HG03039 (cell line): ENCODE data around the gene SMOC2.
"Not testable (repeated sequence)": the region's sequence is repeated elsewhere in the genome, so short reads cannot be mapped to it uniquely, and the experiment has no call there.

Source experiments
- ATAC-seq: cut with Tn5 transposase; IDR thresholded peaks from one replicate; pipeline ENCODE4 v1.9.1; 2021; ENCODE audit warnings: mild to moderate bottlenecking, moderate library complexity; ENCODE audit not compliant: unreplicated experiment

The SMOC2 gene

DNA sequence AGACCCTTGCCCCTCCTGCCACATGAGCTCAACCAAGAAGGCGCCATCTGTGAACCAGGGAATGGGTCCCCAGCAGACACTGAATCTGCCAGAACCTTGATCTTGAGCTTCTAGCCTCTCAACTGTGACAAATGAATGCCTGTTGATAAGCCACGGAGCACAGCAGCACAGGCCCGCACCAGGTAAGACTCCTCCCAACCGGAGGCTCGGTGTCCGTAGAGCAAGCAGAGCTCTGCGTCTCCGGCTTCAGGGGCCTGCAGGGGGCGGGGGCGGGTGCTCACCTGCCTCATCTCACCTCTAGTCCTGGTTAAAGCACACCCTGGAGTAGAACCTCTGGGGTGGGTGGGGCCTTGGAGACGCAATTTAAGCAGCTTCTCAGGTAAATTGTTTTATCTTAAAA is 122.7 kb downstream of the SMOC2 start:
- no peak for ATAC-seq

DNA sequence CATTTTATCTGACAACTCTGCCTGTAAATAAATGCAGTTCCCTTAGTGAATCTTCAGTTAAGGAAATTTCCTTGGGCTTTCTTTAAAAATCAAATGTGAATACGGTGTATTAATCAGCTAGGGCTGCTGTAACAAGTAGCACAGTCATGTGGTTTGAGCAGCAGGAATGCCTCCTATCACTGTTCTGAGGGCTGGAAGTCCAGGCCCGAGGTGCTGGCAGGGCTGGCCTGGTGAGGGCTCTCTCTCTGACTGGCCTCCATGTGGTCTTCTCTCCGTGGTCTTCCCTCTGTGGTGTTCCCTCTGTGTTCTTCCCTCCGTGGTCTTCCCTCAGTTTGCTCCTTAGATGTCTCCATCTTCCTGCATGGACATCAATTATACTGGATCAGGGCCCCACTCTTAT is 124.1 kb downstream of the SMOC2 start:
- no peak for ATAC-seq

DNA sequence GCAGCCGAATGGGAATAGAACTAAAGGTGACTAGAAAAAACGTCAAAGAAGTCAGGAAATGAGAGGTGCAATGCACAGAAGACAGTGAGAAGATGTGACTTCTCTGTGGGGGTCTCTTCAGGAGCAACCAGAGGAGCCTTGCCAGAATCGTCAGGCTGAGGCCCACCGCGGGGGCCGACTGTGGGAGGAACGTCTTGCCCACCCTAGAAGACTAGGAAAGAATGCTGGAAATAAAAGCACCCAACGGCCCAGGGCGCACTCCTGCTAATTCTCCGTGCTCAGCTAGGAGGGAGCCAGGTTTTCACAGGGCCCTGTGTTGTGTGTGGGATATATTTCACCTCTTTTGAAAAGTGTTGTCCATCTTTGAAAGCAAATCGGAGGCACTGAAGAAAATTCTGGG is 129.2 kb downstream of the SMOC2 start:
- ATAC-seq = no peak

DNA sequence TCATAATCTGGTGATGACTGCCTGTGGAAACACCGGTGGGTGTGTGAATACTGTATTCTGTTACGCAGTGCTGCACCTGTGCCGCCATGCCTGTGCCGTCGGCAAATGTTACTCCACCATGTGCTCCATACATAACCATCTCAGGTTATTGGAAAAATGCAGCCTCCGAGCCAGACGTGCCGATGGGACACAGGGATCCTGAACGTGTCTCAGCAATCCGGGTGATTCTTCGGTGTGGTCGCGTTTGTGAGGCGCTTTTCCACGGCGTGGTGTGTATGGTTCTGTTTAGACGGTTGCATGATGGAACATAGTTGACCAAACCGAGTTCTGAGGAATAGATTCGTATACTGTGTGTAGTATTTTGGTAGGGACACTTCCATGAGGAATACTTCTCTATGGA is 130.3 kb downstream of the SMOC2 start:
- ATAC-seq = no peak

DNA sequence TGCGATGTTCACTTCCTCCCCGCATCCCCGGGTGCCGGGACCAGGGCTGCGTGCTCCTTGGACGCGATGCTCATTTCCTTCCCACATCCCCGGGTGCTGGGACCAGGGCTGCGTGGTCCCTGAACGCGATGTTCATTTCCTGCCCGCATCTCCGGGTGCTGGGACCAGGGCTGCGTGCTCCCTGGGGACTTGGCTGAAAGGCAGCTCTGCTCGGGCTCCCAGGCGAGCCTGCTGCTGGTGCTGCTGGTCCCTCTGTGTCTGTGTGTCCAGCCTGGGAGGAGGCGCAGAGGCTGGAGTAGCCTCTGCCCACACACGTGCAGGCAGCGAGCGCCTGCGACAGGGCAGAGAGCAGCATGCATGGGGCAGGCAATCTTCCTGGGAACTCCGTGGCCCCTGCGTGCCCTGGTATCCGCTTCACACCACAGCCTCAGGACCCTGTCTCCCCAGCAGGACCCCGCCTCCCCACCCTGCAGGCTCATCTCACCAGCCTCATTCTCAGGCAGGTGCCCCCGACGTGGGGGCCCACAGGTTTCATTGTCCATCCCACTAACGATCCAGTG is 132.4 kb downstream of the SMOC2 start:
- ATAC-seq = not testable (repeated sequence)

DNA sequence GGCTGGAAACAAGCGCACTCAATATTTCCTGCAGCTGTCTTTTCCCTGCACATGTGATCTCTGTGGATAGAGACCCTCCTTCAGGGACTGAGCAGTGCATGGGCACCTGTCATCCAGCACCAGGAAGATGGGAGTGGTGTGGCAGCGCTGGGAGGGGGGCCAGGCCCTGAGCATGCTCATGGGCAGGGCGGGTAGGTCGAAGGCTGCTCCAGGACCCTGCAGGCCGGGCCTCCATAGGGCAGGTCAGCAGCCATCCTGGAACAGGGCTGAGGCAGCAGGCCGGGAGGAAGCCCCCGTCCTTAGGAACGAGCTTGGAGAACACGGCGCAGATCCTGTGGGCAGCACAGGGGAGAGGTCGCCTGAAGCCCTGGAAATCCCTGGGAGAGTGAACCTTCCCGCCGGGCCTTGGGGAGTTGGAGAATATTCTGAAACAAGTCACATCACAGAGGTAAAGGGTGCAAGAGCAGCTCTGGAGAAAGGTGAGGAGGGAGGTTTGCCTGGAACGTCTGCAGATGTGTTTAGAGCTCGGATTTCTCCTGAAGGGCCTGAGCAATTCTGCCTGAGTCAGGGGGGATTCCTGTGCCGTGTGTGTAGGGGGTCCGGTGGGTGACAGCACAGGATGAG is 133.2 kb downstream of the SMOC2 start:
- ATAC-seq = no peak

DNA sequence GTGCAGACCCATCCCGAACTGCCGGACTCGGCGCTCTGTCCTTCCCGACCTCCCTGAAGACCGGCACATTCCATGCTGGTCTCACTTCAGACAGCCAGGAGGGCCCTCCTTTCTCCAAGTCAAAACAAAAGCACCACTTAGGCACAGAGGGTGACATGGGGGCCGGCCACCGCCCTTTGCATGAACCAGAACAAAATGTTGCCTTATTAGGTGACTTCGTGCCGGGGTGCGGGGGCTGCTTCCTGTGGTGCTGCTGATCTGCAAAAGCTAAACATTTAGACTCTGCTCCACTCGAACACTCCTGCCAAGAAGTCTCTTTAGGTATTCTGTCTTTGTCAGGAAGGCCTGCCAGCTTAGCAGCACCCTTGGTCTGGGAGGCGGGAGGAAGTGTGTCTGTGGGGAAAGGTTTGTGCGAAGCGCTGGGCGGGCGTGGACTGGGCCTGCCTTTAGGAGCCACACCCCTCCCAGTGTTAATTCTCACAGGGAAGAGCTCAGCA is 133.8 kb downstream of the SMOC2 start:
- ATAC-seq = no peak

DNA sequence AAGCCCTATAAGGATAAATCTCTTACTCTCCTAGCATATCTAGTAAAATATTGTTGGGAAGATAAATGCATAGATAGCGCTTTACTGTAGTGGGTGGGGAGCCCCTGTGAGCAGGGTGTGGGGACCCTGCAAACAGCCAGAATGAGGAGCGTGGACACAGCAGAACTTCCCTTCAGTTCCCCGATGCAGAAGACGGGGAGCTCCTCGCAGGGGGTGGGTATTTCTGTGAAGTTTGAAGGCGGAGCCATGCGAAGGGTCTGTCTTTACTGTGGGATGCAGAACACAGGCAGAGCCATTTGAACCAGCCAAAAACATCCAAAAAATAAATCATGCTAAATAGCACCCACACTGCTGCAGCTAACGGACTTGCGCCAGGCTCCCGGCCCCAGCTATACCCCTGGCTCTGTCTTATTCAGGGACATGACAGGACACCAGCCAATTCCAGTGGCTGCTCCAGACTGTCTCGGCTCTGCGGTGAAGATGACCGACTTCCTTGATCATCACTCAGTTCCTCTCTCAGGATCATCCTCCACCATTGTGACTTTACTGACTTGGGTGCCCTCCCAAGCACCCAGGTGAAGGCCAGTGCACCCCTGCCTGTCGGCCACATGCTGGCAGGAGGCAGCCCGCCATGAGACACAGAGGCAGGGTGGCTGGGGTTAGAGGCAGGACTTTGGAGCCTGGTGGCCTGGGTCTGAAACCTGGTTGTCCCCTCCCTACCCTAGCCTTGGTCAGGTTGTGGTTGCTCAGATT is 134.5 kb downstream of the SMOC2 start:
- ATAC-seq = no peak

DNA sequence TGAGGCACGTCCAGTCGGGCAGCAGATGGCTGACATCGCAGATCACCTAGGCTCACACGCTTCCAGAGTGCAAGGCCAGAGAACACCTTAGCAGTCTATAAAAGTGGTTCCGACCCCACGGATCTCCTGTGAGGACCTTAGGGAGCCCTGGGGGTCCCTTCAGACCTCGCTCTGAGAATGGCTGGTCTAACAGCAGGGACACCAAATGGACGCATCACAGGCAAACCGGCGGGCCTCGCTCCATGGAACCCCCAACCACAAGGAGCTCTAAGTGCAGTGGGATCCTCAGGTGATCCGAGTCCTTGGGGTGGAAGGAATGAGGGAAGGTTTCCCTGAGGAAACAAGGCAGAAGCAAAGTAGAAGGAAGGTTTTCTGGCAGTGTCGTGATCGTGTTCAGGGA is 135.4 kb downstream of the SMOC2 start:
- no peak for ATAC-seq

DNA sequence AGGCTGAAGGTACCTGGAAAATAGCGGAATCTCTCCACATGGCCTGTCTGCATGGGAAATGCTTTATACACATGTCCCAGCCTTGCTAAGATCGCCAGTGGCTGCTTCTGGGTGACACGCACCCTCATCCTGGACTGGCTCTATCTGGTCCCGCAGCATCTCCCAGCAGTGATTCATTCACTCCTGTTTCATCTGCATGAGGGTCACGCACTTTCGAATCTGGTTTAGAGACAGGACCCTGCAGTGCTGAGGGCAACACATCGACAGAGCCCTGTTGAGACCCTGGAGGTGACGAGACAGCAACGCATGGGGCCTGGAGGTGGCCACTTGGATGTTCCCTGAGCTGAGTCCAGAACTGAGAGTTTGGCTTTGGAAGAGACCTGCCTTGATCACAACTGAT is 136.5 kb downstream of the SMOC2 start:
- ATAC-seq = no peak

DNA sequence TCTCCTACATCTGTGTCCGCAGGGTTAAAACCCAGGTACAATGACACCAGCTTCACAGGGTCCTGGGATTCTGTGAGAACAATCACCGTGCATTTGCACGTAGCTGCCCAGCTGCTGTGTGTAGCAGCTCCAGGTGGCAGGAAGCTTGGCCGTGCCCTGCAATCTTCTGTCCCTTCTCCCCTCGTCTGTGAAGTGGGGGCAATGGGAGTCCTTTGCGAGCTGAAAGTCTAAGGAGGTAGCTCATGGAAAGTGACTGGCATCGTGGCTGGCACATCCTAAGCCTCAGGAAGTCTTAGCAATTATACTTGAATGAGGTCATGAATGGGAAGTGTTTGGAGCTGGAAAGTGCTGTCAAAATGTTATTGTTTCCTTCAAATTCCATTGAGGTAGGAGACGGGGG is 137.1 kb downstream of the SMOC2 start:
- ATAC-seq = no peak

DNA sequence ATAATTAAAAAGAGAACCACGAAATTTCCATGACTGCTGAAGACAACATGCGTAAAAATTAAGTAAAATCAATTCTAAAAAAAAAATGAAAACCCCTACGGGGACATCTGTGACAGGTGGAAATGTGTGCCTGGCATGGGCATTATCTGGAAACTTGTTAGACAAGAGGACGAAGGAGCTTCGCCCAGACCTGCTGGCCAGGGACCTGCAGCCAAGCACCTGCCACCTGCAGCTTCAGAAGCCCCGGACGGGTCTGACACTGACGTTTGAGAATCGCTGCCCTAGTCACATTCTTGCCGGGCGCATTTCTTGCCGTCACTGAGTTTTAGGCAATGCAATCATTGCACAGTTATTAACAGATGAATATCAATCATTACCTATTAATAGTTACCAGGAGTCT is 140.3 kb downstream of the SMOC2 start:
- ATAC-seq = no peak

DNA sequence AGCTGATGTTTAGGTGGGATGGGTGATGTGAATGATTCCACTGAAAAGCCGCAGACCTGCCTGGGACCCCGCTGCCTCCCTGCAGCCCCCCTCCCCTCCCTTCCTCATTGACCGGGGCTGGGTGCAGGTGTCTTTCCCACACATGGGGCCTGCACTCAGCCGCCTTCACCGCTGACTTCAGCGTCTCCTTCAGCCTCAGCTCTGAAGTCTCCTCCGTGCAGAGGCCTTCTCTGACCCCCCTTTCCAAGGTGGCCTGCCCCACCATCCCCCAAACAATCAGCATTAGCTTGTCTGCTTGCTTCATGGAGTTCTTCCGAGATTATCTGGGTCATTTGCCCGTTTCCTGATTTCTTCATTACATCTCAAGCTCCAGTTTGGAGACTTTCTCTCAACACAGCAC is 140.7 kb downstream of the SMOC2 start:
- ATAC-seq = no peak

DNA sequence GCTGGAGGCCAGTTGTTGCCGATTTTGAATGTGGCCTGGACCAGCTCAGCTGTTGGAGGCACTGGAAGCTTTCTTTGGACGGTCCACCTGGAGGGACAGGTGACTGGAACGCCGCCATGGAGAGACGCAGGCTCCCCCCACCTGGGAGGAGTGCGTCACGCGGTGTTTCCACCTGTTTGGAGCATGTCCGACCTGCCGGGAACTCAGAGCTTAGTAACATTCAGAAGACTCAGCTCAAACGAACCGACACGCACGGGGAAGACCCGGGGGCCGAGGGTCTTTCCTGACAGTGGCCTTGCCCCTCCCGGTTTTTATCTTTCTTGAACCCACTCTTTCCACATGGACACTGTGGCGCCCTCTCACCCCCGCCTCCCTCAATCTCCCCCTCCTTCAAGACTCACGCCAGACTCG is 141.6 kb downstream of the SMOC2 start:
- ATAC-seq = no peak

DNA sequence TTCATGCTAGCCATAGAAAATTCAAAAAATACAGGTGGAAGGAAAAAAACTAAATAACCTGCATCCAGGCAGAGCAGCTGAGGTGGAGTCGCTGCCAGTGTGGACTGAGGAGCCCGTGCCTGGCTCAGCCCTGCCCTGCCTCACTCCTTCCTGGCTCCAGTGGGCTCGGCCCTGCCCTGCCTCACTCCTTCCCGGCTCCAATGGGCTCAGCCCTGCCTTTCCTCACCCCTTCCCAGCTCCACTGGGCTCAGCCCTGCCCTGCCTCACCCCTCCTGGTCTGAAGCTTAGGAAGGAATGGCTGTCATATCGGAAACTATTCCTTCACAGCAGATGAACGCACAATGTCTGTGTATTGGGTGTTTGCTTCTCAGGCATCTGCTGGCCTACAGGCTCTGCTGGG is 142.1 kb downstream of the SMOC2 start:
- ATAC-seq = no peak

DNA sequence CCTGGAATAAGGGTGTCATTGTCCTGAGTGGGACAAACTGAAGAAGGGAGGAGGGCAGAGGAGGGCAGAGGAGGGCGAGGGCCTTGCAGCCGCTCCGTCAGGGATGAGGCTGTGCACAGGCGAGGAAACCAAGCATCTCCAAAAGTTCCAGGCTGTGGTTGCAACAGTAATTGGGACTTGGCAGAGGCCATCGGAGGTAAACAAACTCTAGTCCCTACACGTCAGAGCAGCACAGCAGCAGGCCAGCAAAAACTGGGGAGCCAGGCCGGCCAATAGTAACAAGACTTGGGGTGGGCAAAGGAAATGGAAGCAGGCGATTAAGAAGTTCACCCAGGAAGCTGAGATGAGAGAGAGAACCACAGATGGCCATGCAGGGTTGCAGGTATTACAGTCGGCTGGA is 142.8 kb downstream of the SMOC2 start:
- no peak for ATAC-seq

DNA sequence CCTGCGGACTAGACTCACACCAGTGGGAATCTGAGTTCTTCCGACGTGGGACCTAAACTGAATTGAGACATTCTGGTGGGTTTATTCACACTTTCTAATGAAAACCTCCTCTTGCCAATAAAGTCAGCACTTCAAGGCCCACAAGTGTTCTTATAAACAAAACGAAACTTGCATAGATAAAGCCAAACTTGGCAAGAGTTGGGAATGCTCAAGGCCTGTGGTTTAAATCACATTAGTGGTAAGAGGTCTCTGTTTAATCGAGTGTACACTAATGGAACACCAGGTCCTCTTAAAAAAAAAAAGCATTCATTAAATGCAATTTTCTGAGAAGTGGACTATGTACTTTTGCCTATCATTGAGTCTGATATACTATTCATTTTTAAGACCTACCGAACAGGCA is 143.3 kb downstream of the SMOC2 start:
- no peak for ATAC-seq

DNA sequence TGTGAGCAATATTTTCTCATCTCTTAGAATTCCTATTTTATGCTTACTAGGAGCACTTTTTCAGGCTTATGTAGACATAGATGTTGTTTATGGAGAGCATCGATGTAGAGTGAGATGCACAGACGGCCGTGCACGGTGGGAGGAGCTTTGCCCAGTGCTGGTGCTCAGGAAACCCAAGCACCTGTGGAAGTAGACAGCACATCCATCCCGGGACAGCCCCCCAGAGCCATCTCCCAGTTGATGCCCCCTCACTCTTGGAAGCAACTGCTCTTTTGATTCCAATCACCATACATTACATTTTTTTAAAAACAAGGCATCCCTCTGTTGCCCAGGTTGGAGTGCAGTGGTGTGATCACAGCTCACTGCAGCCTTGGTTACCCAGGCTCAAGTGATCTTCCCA is 143.7 kb downstream of the SMOC2 start:
- no peak for ATAC-seq

DNA sequence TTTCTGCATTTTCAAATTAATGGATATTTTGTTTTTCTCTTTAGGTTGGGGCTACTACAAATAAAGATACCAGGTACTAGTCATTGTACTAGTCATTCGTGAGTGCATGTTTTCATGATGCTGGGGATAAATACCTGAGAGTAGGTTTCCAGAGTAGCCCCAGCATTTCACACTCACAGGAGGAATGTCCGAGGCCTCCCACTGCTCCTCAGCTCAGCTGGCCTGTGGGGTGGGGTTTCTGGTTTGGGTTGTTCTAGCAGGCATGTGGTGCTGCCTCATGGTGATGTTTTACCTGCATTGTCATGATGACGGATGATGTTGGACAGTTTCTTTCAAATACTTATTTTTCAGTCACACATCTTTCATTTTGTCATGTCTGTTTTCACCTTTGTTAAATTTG is 144.5 kb downstream of the SMOC2 start:
- no peak for ATAC-seq

DNA sequence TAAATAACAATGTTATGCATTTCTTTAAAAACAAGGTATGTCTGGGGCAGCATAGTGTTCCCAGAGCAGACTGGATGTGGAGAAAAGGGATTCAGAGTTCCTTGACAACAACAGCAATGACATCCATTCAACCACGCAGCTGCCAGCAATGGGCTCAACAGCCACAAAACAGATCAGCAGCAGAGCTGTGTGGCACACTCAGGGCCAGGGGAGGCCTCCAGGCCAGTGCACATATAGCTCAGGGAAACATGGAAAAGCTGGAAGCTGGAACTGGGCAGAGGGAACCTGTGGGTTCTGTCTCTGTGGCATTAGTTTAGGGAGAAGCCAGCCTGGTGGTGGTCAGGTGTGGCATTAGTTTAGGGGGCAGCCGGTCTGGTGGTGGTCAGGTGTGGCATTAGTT is 148.3 kb downstream of the SMOC2 start:
- ATAC-seq = no peak

DNA sequence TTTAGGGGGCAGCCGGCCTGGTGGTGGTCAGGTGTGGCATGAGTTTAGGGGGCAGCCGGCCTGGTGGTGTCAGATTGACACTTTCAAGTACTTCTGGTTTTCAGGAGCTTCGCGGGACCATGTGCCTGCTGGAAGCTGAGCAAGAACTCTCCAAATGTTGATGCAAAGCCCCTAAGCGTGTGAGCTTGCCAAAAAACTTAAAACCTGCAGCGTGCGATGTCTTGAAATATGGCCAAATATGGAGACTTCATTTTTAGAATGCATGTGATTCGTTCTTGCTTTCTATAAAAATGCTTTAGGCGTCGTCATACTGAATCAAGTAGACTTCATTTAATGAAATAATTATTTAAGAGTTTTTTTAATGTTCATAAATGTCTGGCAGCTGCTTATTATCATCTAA is 149.4 kb downstream of the SMOC2 start:
- no peak for ATAC-seq

DNA sequence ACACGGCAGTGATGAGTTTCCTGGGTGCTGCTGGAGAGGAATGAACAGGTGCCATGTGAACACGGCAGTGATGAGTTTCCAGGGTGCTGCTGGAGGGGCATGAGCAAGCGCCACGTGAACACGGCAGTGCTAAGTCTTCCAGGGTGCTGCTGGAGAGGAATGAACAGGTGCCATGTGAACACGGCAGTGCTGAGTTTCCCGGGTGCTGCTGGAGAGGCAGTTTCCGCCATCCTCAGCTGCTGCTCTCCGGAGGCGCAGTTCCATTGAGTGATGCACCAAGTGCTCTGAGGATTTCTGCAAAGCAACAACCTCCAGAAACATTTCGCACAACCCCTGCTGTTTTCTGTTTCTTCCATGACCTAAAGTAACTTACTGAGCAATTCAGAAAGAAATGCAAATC is 155.4 kb downstream of the SMOC2 start:
- no peak for ATAC-seq
